ENCODE results near the gene SLC8A2.
"Not testable (repeated sequence)": the region's sequence is repeated elsewhere in the genome, so short reads cannot be mapped to it uniquely, and the experiment has no call there.

SLC8A2 gene

GRCh38 chr19:47407417-47407774 is 64.3 kb downstream of the SLC8A2 start:
- no peak for DNase-seq

- no peak for DNase-seq
Measured at GRCh38 chr19:47406711-47407416, 64.8 kb downstream of the SLC8A2 start.

GRCh38 chr19:47405854-47406417 is 65.8 kb downstream of the SLC8A2 start:
- no peak for DNase-seq

GRCh38 chr19:47405197-47405550 is 66.5 kb downstream of the SLC8A2 start:
- no peak for DNase-seq

- DNase-seq, result no peak
Measured at GRCh38 chr19:47404334-47405196, 67.1 kb downstream of the SLC8A2 start.

GRCh38 chr19:47402504-47402903 is 69.2 kb downstream of the SLC8A2 start:
- no peak for DNase-seq

- DNase-seq, result no peak
Measured at GRCh38 chr19:47398707-47399597, 72.7 kb downstream of the SLC8A2 start.

- DNase-seq, result peak; percentile 66
Measured at GRCh38 chr19:47391510-47392223, 80.0 kb downstream of the SLC8A2 start.

GRCh38 chr19:47390533-47391488 is 80.9 kb downstream of the SLC8A2 start:
- DNase-seq, result no peak

GRCh38 chr19:47389150-47389556 is 82.5 kb downstream of the SLC8A2 start:
- DNase-seq, result no peak

- DNase-seq, result not testable (repeated sequence)
Measured at GRCh38 chr19:47388721-47389120, 83.0 kb downstream of the SLC8A2 start.

- DNase-seq, result not testable (repeated sequence)
Measured at GRCh38 chr19:47387623-47388022, 84.1 kb downstream of the SLC8A2 start.

- DNase-seq, result not testable (repeated sequence)
Measured at GRCh38 chr19:47386582-47386981, 85.1 kb downstream of the SLC8A2 start.

- DNase-seq, result not testable (repeated sequence)
Measured at GRCh38 chr19:47384533-47384932, 87.2 kb downstream of the SLC8A2 start.

- not testable (repeated sequence) for DNase-seq
Measured at GRCh38 chr19:47383890-47384289, 87.8 kb downstream of the SLC8A2 start.

GRCh38 chr19:47381653-47382279 is 89.9 kb downstream of the SLC8A2 start:
- no peak for DNase-seq

- no peak for DNase-seq
Measured at GRCh38 chr19:47381121-47381520, 90.6 kb downstream of the SLC8A2 start.

- DNase-seq, result no peak
Measured at GRCh38 chr19:47380559-47380958, 91.1 kb downstream of the SLC8A2 start.

GRCh38 chr19:47379381-47379938 is 92.2 kb downstream of the SLC8A2 start:
- DNase-seq, result no peak

- no peak for DNase-seq
Measured at GRCh38 chr19:47378246-47378645, 93.4 kb downstream of the SLC8A2 start.

All from activated CD4-positive, alpha-beta T cell treated with anti-CD3 and anti-CD28 coated beads for 1 hour (primary cell).